GM23248 (cell line): Measurements from ENCODE around the gene SLC9A4. TPM values are rescaled to one million over a fixed set of nuclear protein-coding genes. Genes with fewer than 3 reads are reported as not detected.

Source experiments
- DNase-seq: peaks from one replicate; pipeline ENCODE4 v3.0.0-alpha.2; 2015
- H2AFZ ChIP-seq: fragments of 200-600 bp; sonication (generic); 2 replicates; pipeline ENCODE4 v1.6.1; 2016; ENCODE audit warnings: antibody characterized with exemption
- H3F3A ChIP-seq: fragments of 200-600 bp; sonication (generic); 2 replicates; pipeline ENCODE4 v1.6.1; 2016; ENCODE audit warnings: mild to moderate bottlenecking, antibody characterized with exemption, mixed run types; ENCODE audit not compliant: insufficient read depth
- H3K27ac ChIP-seq: fragments of 200-600 bp; sonication (generic); 2 replicates; pipeline ENCODE4 v1.5.1; 2016; ENCODE audit warnings: mild to moderate bottlenecking
- H3K27me3 ChIP-seq: fragments of 200-600 bp; sonication (generic); replicated peaks from 2 replicates; pipeline ENCODE4 v1.6.1; 2016; ENCODE audit warnings: mild to moderate bottlenecking; ENCODE audit not compliant: insufficient read depth
- H3K36me3 ChIP-seq: fragments of 200-600 bp; sonication (generic); 2 replicates; pipeline ENCODE4 v1.6.1; 2016; ENCODE audit warnings: low read depth, mild to moderate bottlenecking
- H3K4me1 ChIP-seq: fragments of 200-600 bp; sonication (generic); 2 replicates; pipeline ENCODE4 v1.6.1; 2016; ENCODE audit warnings: mild to moderate bottlenecking; ENCODE audit not compliant: insufficient read depth
- H3K4me2 ChIP-seq: fragments of 200-600 bp; sonication (generic); one replicate; pipeline ENCODE4 v1.6.1; 2016; ENCODE audit warnings: mild to moderate bottlenecking; ENCODE audit not compliant: unreplicated experiment
- H3K4me3 ChIP-seq: fragments of 200-600 bp; sonication (generic); 2 replicates; pipeline ENCODE4 v1.5.1; 2016; ENCODE audit warnings: mild to moderate bottlenecking
- H3K79me2 ChIP-seq: fragments of 200-600 bp; sonication (generic); 2 replicates; pipeline ENCODE4 v1.6.1; 2016; ENCODE audit warnings: mild to moderate bottlenecking; ENCODE audit not compliant: insufficient read depth
- H3K9ac ChIP-seq: fragments of 200-600 bp; sonication (generic); 2 replicates; pipeline ENCODE4 v1.6.1; 2016; ENCODE audit warnings: mild to moderate bottlenecking
- H3K9me2 ChIP-seq: fragments of 200-600 bp; sonication (generic); 2 replicates; pipeline ENCODE4 v1.6.1; 2016; ENCODE audit warnings: mixed run types, mild to moderate bottlenecking, moderate library complexity; ENCODE audit not compliant: insufficient read depth
- H3K9me3 ChIP-seq: fragments of 200-600 bp; sonication (generic); one replicate; pipeline ENCODE4 v1.6.1; 2017; ENCODE audit warnings: low read depth
- H4K20me1 ChIP-seq: fragments of 200-600 bp; sonication (generic); 2 replicates; pipeline ENCODE4 v1.6.0; 2016; ENCODE audit not compliant: insufficient read depth
- EZH2 ChIP-seq: fragments of 200-600 bp; sonication (generic); IDR thresholded peaks from 2 replicates; pipeline ENCODE4 v1.6.1; 2018; ENCODE audit warnings: antibody characterized with exemption, mild to moderate bottlenecking; ENCODE audit not compliant: insufficient read depth, poor library complexity, severe bottlenecking
- EZH2phosphoT487 ChIP-seq: fragments of 200-600 bp; sonication (generic); IDR thresholded peaks from 2 replicates; pipeline ENCODE4 v1.6.1; 2018; ENCODE audit warnings: antibody characterized with exemption, moderate library complexity, mild to moderate bottlenecking, low read depth; ENCODE audit not compliant: insufficient read depth
- WGBS, 2 experiments: methylation state at CpG; one replicate each; pipeline ENCODE4 v1.1.6; 2015 to 2017; ENCODE audit warnings: low lambda C conversion rate in 2 of 2, low coverage in 1 of 2; ENCODE audit errors: missing lambda C conversion rate in 2 of 2; 5-methylcytosine and 5-hydroxymethylcytosine counted together
- in situ Hi-C: fragments of 300-500 bp; cut with MboI; formaldehyde crosslinking; loops from 2 replicates; pipeline ENCODE4 v1.15.0; 2020
- polyA plus RNA-seq: library from polyadenylated mRNA; unstranded; fragments of >200 nt; fragmentation: Nextera tagmentation; extraction: Ambion mirVana; gene quantifications from 2 replicates; pipeline ENCODE4 v1.2.1, GENCODE V29; 2016
- total RNA-seq: library from RNA; depleted of rRNA; stranded (reverse); fragments of >200 nt; shearing (Covaris generic); gene quantifications from 2 replicates; pipeline ENCODE4 v1.2.3, GENCODE V29; 2014

The SLC9A4 gene
- total and polyA plus RNA-seq, 2 experiments from 2014 or later, result not detected

GRCh38 chr2:102494570-102494969 is 21.5 kb downstream of the SLC9A4 start:
- TF ChIP-seq EZH2 (no peak), EZH2phosphoT487 (no peak)
- WGBS, 2 experiments, result 39 to 44% methylated on average over 1 of the region's 1 CpG

GRCh38 chr2:102498414-102498813 is 25.4 kb downstream of the SLC9A4 start:
- TF ChIP-seq EZH2 (no peak), EZH2phosphoT487 (no peak)
- in situ Hi-C loops, result no loop called here
- Histone ChIP-seq H3K27ac (no peak overlapping the region), H2AFZ (no peak overlapping the region), H3K36me3 (no peaks in the 10 kb centered on the region), H3K79me2 (no peaks in the 10 kb centered on the region), H3K4me1 (no peaks in the 10 kb centered on the region), H3K27me3 (peaks cover 16% of the 10 kb centered on the region), H3K9me3 (no peaks in the 10 kb centered on the region), H4K20me1 (no peaks in the 10 kb centered on the region), H3K9ac (no peak overlapping the region), H3K4me3 (no peak overlapping the region), H3F3A (no peaks in the 10 kb centered on the region), H3K9me2 (no peaks in the 10 kb centered on the region), H3K4me2 (no peak overlapping the region)
- WGBS, 2 experiments, result 22 to 32% methylated on average over 2 of the region's 2 CpGs
- no peak for DNase-seq

More at GRCh38 chr2:102494570-102494969, 21.5 kb downstream of the SLC9A4 start:
- Histone ChIP-seq H3K27ac (no peak overlapping the region), H3K4me1 (no peaks in the 10 kb centered on the region), H3K4me3 (no peak overlapping the region), H3K27me3 (peaks cover 19% of the 10 kb centered on the region), H3F3A (no peaks in the 10 kb centered on the region), H3K9me3 (no peaks in the 10 kb centered on the region), H2AFZ (no peak overlapping the region), H4K20me1 (no peaks in the 10 kb centered on the region), H3K9me2 (no peaks in the 10 kb centered on the region), H3K9ac (no peak overlapping the region), H3K4me2 (no peak overlapping the region), H3K79me2 (no peaks in the 10 kb centered on the region), H3K36me3 (no peaks in the 10 kb centered on the region)
- DNase-seq, result no peak
- in situ Hi-C loops, result no loop called here

- Histone ChIP-seq H3K27ac (no peak overlapping the region), H3K9me2 (no peaks in the 10 kb centered on the region), H3K4me3 (no peak overlapping the region), H3K9me3 (no peaks in the 10 kb centered on the region), H3K9ac (no peak overlapping the region), H3K4me2 (no peak overlapping the region), H3F3A (no peaks in the 10 kb centered on the region), H3K36me3 (no peaks in the 10 kb centered on the region), H3K27me3 (peaks cover 18% of the 10 kb centered on the region), H4K20me1 (no peaks in the 10 kb centered on the region), H3K79me2 (no peaks in the 10 kb centered on the region), H2AFZ (no peak overlapping the region), H3K4me1 (no peaks in the 10 kb centered on the region)
- WGBS, 2 experiments, result 39 to 53% methylated on average over 1 of the region's 1 CpG
- in situ Hi-C loops, result no loop called here
- DNase-seq, result no peak
- TF ChIP-seq EZH2phosphoT487 (no peak), EZH2 (no peak)
These were observed 26.5 kb downstream of the SLC9A4 start for GRCh38 chr2:102499558-102499957.

GRCh38 chr2:102502576-102502975 is 29.6 kb downstream of the SLC9A4 start:
- Histone ChIP-seq H3K9me3 (no peaks in the 10 kb centered on the region), H4K20me1 (no peaks in the 10 kb centered on the region), H3K9ac (no peak overlapping the region), H3K4me3 (no peak overlapping the region), H2AFZ (no peak overlapping the region), H3K4me2 (no peak overlapping the region), H3F3A (no peaks in the 10 kb centered on the region), H3K79me2 (no peaks in the 10 kb centered on the region), H3K9me2 (no peaks in the 10 kb centered on the region), H3K36me3 (no peaks in the 10 kb centered on the region), H3K27me3 (0 out of 2 replicates have a peak, but pooled peaks cover 8% of the 10 kb centered on the region), H3K27ac (no peak overlapping the region), H3K4me1 (no peaks in the 10 kb centered on the region)
- TF ChIP-seq EZH2phosphoT487, result no peak
- TF ChIP-seq EZH2, result no peak
- no peak for DNase-seq
- WGBS, 2 experiments, result 30 to 34% methylated on average over 8 of the region's 8 CpGs
- in situ Hi-C loops, result no loop called here

GRCh38 chr2:102504833-102505232 is 31.8 kb downstream of the SLC9A4 start:
- no peaks in the 10 kb centered on the region for H3K4me1 ChIP-seq
- no peak overlapping the region for H2AFZ ChIP-seq
- no peaks in the 10 kb centered on the region for H3K36me3 ChIP-seq
- H3K27ac ChIP-seq, result no peak overlapping the region
- in situ Hi-C loops, result no loop called here
- peaks cover 13% of the 10 kb centered on the region for H3K27me3 ChIP-seq
- H3K4me2 ChIP-seq, result no peak overlapping the region
- no peaks in the 10 kb centered on the region for H3K79me2 ChIP-seq
- WGBS, 2 experiments, result 59 to 63% methylated on average over 8 of the region's 8 CpGs
- no peak overlapping the region for H3K9ac ChIP-seq
- H3K9me3 ChIP-seq, result no peaks in the 10 kb centered on the region
- H4K20me1 ChIP-seq, result no peaks in the 10 kb centered on the region
- no peak overlapping the region for H3K4me3 ChIP-seq
- no peaks in the 10 kb centered on the region for H3K9me2 ChIP-seq
- DNase-seq, result no peak
- no peaks in the 10 kb centered on the region for H3F3A ChIP-seq
- TF ChIP-seq EZH2 (no peak), EZH2phosphoT487 (no peak)
